ENCODE results near the gene UMODL1. TPM values are rescaled to one million over a fixed set of nuclear protein-coding genes. Genes with fewer than 3 reads are reported as not detected.

The UMODL1 gene
- total and polyA plus RNA-seq, 2 of the 13 experiments (the other 11 are each of a cell fraction or from before 2014, with no cell fraction given) = not detected

DNA sequence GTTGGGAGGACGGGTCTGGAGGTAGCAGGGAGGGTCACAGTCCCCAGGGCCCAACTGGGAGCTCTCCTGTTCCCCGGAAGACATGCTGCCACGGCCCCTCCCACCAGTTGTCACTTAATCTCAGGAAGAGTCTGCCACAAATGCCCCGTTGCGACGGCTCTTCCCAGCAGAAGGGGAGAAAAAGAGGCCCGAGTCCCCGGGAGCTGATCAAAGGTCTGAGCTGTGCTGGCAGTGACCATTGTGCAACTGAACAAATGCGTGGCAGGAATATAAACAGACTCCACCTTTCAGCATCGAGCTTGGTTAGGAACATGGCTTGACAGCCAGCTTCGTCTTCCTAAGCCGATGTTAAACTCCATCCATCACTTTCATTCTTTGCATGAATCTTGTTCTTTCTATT is 33.2 kb upstream of the UMODL1 start (continued):
- TF ChIP-seq, protein P1, sequence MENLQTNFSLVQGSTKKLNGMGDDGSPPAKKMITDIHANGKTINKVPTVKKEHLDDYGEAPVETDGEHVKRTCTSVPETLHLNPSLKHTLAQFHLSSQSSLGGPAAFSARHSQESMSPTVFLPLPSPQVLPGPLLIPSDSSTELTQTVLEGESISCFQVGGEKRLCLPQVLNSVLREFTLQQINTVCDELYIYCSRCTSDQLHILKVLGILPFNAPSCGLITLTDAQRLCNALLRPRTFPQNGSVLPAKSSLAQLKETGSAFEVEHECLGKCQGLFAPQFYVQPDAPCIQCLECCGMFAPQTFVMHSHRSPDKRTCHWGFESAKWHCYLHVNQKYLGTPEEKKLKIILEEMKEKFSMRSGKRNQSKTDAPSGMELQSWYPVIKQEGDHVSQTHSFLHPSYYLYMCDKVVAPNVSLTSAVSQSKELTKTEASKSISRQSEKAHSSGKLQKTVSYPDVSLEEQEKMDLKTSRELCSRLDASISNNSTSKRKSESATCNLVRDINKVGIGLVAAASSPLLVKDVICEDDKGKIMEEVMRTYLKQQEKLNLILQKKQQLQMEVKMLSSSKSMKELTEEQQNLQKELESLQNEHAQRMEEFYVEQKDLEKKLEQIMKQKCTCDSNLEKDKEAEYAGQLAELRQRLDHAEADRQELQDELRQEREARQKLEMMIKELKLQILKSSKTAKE (CRISPR knock-in tag; IDR thresholded peaks at IDR 0.05; ENCODE audit: borderline replicate concordance) = no peak
- no peak for TF ChIP-seq NPAS2 (CRISPR knock-in tag; IDR thresholded peaks at IDR 0.05; ENCODE audit: borderline replicate concordance)
- TF ChIP-seq FOXP1 (IDR thresholded peaks at IDR 0.05) = no peak
- peak; percentile 51 for TF ChIP-seq FOXP1 (CRISPR knock-in tag; IDR thresholded peaks at IDR 0.05)
- no peak for TF ChIP-seq IKZF4 (CRISPR knock-in tag; IDR thresholded peaks at IDR 0.05; ENCODE audit: borderline replicate concordance, low read depth, not compliant biosample characterization)
- TF ChIP-seq ZNF496 (CRISPR knock-in tag; IDR thresholded peaks at IDR 0.05; ENCODE audit: insufficient replicate concordance) = no peak
- TF ChIP-seq SOX13 (IDR thresholded peaks at IDR 0.05) = no peak
- peak in 1 of 2 experiments; percentile 77; a peak in 2 of 4 replicates for TF ChIP-seq SOX13 (CRISPR knock-in tag; conservative IDR thresholded peaks at IDR 0.05 in 1 of 2, IDR thresholded peaks at IDR 0.05 in 1 of 2)
- no peak for TF ChIP-seq PAF1 (CRISPR knock-in tag; IDR thresholded peaks at IDR 0.05)
- no peak for TF ChIP-seq SP4 (CRISPR knock-in tag; IDR thresholded peaks at IDR 0.05)
- TF ChIP-seq, protein P2, sequence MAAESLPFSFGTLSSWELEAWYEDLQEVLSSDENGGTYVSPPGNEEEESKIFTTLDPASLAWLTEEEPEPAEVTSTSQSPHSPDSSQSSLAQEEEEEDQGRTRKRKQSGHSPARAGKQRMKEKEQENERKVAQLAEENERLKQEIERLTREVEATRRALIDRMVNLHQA (CRISPR knock-in tag; IDR thresholded peaks at IDR 0.05) = no peak
- 0 out of 2 replicates have a peak, but pooled peaks have one; percentile 51 for TF ChIP-seq ZNF343 (CRISPR knock-in tag; IDR thresholded peaks at IDR 0.05)
- no peak for TF ChIP-seq ZNF543 (CRISPR knock-in tag; IDR thresholded peaks at IDR 0.05)
- TF ChIP-seq, protein P3, sequence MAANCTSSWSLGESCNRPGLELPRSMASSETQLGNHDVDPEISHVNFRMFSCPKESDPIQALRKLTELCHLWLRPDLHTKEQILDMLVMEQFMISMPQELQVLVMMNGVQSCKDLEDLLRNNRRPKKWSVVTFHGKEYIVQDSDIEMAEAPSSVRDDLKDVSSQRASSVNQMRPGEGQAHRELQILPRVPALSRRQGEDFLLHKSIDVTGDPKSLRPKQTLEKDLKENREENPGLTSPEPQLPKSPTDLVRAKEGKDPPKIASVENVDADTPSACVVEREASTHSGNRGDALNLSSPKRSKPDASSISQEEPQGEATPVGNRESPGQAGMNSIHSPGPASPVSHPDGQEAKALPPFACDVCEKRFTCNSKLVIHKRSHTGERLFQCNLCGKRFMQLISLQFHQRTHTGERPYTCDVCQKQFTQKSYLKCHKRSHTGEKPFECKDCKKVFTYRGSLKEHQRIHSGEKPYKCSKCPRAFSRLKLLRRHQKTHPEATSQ (CRISPR knock-in tag; IDR thresholded peaks at IDR 0.05; ENCODE audit: borderline replicate concordance) = no peak
- TF ChIP-seq, protein P4, sequence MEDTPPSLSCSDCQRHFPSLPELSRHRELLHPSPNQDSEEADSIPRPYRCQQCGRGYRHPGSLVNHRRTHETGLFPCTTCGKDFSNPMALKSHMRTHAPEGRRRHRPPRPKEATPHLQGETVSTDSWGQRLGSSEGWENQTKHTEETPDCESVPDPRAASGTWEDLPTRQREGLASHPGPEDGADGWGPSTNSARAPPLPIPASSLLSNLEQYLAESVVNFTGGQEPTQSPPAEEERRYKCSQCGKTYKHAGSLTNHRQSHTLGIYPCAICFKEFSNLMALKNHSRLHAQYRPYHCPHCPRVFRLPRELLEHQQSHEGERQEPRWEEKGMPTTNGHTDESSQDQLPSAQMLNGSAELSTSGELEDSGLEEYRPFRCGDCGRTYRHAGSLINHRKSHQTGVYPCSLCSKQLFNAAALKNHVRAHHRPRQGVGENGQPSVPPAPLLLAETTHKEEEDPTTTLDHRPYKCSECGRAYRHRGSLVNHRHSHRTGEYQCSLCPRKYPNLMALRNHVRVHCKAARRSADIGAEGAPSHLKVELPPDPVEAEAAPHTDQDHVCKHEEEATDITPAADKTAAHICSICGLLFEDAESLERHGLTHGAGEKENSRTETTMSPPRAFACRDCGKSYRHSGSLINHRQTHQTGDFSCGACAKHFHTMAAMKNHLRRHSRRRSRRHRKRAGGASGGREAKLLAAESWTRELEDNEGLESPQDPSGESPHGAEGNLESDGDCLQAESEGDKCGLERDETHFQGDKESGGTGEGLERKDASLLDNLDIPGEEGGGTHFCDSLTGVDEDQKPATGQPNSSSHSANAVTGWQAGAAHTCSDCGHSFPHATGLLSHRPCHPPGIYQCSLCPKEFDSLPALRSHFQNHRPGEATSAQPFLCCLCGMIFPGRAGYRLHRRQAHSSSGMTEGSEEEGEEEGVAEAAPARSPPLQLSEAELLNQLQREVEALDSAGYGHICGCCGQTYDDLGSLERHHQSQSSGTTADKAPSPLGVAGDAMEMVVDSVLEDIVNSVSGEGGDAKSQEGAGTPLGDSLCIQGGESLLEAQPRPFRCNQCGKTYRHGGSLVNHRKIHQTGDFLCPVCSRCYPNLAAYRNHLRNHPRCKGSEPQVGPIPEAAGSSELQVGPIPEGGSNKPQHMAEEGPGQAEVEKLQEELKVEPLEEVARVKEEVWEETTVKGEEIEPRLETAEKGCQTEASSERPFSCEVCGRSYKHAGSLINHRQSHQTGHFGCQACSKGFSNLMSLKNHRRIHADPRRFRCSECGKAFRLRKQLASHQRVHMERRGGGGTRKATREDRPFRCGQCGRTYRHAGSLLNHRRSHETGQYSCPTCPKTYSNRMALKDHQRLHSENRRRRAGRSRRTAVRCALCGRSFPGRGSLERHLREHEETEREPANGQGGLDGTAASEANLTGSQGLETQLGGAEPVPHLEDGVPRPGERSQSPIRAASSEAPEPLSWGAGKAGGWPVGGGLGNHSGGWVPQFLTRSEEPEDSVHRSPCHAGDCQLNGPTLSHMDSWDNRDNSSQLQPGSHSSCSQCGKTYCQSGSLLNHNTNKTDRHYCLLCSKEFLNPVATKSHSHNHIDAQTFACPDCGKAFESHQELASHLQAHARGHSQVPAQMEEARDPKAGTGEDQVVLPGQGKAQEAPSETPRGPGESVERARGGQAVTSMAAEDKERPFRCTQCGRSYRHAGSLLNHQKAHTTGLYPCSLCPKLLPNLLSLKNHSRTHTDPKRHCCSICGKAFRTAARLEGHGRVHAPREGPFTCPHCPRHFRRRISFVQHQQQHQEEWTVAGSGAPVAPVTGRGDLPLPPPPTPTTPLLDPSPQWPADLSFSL (CRISPR knock-in tag; IDR thresholded peaks at IDR 0.05) = no peak
- no peak for TF ChIP-seq POLR2A (IDR thresholded peaks at IDR 0.05; ENCODE audit: insufficient read depth in 1 of 2, low read depth in 2 of 2, low read length in 2 of 2)
- TF ChIP-seq, protein P5, sequence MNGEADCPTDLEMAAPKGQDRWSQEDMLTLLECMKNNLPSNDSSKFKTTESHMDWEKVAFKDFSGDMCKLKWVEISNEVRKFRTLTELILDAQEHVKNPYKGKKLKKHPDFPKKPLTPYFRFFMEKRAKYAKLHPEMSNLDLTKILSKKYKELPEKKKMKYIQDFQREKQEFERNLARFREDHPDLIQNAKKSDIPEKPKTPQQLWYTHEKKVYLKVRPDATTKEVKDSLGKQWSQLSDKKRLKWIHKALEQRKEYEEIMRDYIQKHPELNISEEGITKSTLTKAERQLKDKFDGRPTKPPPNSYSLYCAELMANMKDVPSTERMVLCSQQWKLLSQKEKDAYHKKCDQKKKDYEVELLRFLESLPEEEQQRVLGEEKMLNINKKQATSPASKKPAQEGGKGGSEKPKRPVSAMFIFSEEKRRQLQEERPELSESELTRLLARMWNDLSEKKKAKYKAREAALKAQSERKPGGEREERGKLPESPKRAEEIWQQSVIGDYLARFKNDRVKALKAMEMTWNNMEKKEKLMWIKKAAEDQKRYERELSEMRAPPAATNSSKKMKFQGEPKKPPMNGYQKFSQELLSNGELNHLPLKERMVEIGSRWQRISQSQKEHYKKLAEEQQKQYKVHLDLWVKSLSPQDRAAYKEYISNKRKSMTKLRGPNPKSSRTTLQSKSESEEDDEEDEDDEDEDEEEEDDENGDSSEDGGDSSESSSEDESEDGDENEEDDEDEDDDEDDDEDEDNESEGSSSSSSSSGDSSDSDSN (CRISPR knock-in tag; IDR thresholded peaks at IDR 0.05) = peak; percentile 35
- no peak for TF ChIP-seq JDP2 (CRISPR knock-in tag; IDR thresholded peaks at IDR 0.05; ENCODE audit: borderline replicate concordance)
